Measurements from ENCODE around the gene TMUB2. TPM values are rescaled to one million over a fixed set of nuclear protein-coding genes. Genes with fewer than 3 reads are reported as not detected.

TMUB2 gene
- total and polyA plus RNA-seq, 9 of the 15 experiments (the other 6 are each of a cell fraction or from before 2014, with no cell fraction given), result 4.1 to 29.8 (median 16.3) TPM

- TF ChIP-seq POLR3A (IDR thresholded peaks at IDR 0.05; ENCODE audit: borderline replicate concordance, extremely low read depth, insufficient read depth, insufficient read length) (no peak), HSF4 (CRISPR knock-in tag; IDR thresholded peaks at IDR 0.05; ENCODE audit: borderline replicate concordance) (no peak), PHF8 (IDR thresholded peaks at IDR 0.05; ENCODE audit: borderline replicate concordance, low read length) (peak; percentile 84), SRSF1 (IDR thresholded peaks at IDR 0.05; ENCODE audit: low read depth, low read length) (no peak), FOXP1 (CRISPR knock-in tag; IDR thresholded peaks at IDR 0.05) (no peak), HDAC8 (tag; IDR thresholded peaks at IDR 0.05) (no peak), PTRF (tag; IDR thresholded peaks at IDR 0.05) (no peak), SREBF1 (IDR thresholded peaks at IDR 0.05; ENCODE audit: borderline replicate concordance, low read depth, low read length) (no peak), ZNF696 (CRISPR knock-in tag; conservative IDR thresholded peaks at IDR 0.05) (no peak), HMG20B (CRISPR knock-in tag; IDR thresholded peaks at IDR 0.05) (no peak), ZNF586 (CRISPR knock-in tag; conservative IDR thresholded peaks at IDR 0.05) (no peak), MCM5 (IDR thresholded peaks at IDR 0.05; ENCODE audit: low read depth) (no peak), GABPB1 (CRISPR knock-in tag; IDR thresholded peaks at IDR 0.05) (peak; percentile 64; the same call in 1 of the 2 replicates), MTF1 (CRISPR knock-in tag; IDR thresholded peaks at IDR 0.05; ENCODE audit: borderline replicate concordance) (no peak), USF1 (CRISPR knock-in tag; IDR thresholded peaks at IDR 0.05) (no peak), ZNF766 (CRISPR knock-in tag; conservative IDR thresholded peaks at IDR 0.05) (no peak), NCOA2 (IDR thresholded peaks at IDR 0.05; ENCODE audit: partially characterized antibody in 2 of 2) (no peak), HDGF (IDR thresholded peaks at IDR 0.05) (no peak), HDAC1 (IDR thresholded peaks at IDR 0.05) (0 out of 4 replicates have a peak, but pooled peaks of 1 of the 2 experiments have one; percentile 37), ETV5 (CRISPR knock-in tag; IDR thresholded peaks at IDR 0.05; ENCODE audit: low read depth) (no peak), HNRNPH1 (optimal IDR thresholded peaks at IDR 0.05; ENCODE audit: low read depth, low read length) (no peak), NFE2L1 (tag; IDR thresholded peaks at IDR 0.05; ENCODE audit: borderline replicate concordance, low read depth) (no peak)
- TF ChIP-seq, protein P1, sequence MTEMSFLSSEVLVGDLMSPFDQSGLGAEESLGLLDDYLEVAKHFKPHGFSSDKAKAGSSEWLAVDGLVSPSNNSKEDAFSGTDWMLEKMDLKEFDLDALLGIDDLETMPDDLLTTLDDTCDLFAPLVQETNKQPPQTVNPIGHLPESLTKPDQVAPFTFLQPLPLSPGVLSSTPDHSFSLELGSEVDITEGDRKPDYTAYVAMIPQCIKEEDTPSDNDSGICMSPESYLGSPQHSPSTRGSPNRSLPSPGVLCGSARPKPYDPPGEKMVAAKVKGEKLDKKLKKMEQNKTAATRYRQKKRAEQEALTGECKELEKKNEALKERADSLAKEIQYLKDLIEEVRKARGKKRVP (CRISPR knock-in tag; IDR thresholded peaks at IDR 0.05), result no peak
- TF ChIP-seq, protein P2, sequence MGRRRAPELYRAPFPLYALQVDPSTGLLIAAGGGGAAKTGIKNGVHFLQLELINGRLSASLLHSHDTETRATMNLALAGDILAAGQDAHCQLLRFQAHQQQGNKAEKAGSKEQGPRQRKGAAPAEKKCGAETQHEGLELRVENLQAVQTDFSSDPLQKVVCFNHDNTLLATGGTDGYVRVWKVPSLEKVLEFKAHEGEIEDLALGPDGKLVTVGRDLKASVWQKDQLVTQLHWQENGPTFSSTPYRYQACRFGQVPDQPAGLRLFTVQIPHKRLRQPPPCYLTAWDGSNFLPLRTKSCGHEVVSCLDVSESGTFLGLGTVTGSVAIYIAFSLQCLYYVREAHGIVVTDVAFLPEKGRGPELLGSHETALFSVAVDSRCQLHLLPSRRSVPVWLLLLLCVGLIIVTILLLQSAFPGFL (CRISPR knock-in tag; IDR thresholded peaks at IDR 0.05), result no peak
- TF ChIP-seq, protein P3, sequence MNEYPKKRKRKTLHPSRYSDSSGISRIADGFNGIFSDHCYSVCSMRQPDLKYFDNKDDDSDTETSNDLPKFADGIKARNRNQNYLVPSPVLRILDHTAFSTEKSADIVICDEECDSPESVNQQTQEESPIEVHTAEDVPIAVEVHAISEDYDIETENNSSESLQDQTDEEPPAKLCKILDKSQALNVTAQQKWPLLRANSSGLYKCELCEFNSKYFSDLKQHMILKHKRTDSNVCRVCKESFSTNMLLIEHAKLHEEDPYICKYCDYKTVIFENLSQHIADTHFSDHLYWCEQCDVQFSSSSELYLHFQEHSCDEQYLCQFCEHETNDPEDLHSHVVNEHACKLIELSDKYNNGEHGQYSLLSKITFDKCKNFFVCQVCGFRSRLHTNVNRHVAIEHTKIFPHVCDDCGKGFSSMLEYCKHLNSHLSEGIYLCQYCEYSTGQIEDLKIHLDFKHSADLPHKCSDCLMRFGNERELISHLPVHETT (CRISPR knock-in tag; conservative IDR thresholded peaks at IDR 0.05 in 1 of 2, IDR thresholded peaks at IDR 0.05 in 1 of 2), result no peak
Observed at GRCh38 chr17:44200478-44201155, 13.8 kb downstream of the TMUB2 start (continued).

Data from K562 (cell line).